Glutamatergic neuron (in vitro differentiated cells): ENCODE measurements around the gene IL1RAP. TPM values are rescaled to one million over a fixed set of nuclear protein-coding genes. Genes with fewer than 3 reads are reported as not detected.

ENCODE experiments used
- DNase-seq: peaks from one replicate; pipeline ENCODE4 v3.0.0; 2022
- H3K27ac Mint-ChIP-seq: one replicate; pipeline ENCODE4 v1.8.0; 2020; ENCODE audit warnings: mild to moderate bottlenecking, mixed read lengths, inconsistent platforms; ENCODE audit not compliant: unreplicated experiment
- H3K27me3 Mint-ChIP-seq: one replicate; pipeline ENCODE4 v1.8.0; 2020; ENCODE audit warnings: mild to moderate bottlenecking, moderate library complexity, mixed read lengths, inconsistent platforms; ENCODE audit not compliant: unreplicated experiment
- H3K36me3 Mint-ChIP-seq: one replicate; pipeline ENCODE4 v1.8.0; 2020; ENCODE audit warnings: mild to moderate bottlenecking, mixed read lengths, inconsistent platforms; ENCODE audit not compliant: unreplicated experiment
- H3K4me1 Mint-ChIP-seq: one replicate; pipeline ENCODE4 v1.8.0; 2020; ENCODE audit warnings: mild to moderate bottlenecking, low read depth, mixed read lengths, inconsistent platforms; ENCODE audit not compliant: unreplicated experiment
- H3K4me3 Mint-ChIP-seq: one replicate; pipeline ENCODE4 v1.8.0; 2020; ENCODE audit warnings: mild to moderate bottlenecking, mixed read lengths, inconsistent platforms; ENCODE audit not compliant: unreplicated experiment
- H3K9me3 Mint-ChIP-seq: one replicate; pipeline ENCODE4 v1.8.0; 2020; ENCODE audit warnings: mild to moderate bottlenecking, moderate library complexity, mixed read lengths, inconsistent platforms; ENCODE audit not compliant: unreplicated experiment
- CTCF ChIP-seq: fragments of 200-600 bp; sonication (generic); IDR thresholded peaks from one replicate; pipeline ENCODE4 v1.5.0; 2021; ENCODE audit not compliant: partially characterized antibody, unreplicated experiment
- total RNA-seq: library from RNA; stranded (reverse); fragmentation: NEBNext Ultra II Directional; extraction: Animal tissue kit (Norgen Biotek cat#: 25700); gene quantifications from one replicate; pipeline ENCODE4 v1.2.1, GENCODE V29; 2021; ENCODE audit not compliant: unreplicated experiment

The IL1RAP gene
- total RNA-seq, 1 donor from 2014 or later, result 0.37 TPM

- no peak for TF ChIP-seq CTCF
- peaks cover 2% of the 10 kb centered on the region for H3K27me3 Mint-ChIP-seq
- H3K9me3 Mint-ChIP-seq, result peaks cover under 1% of the 10 kb centered on the region
- no peak for DNase-seq
- H3K36me3 Mint-ChIP-seq, result no peaks in the 10 kb centered on the region
- H3K27ac Mint-ChIP-seq, result no peak overlapping the region
- no peak overlapping the region for H3K4me3 Mint-ChIP-seq
- no peaks in the 10 kb centered on the region for H3K4me1 Mint-ChIP-seq
Measured at GRCh38 chr3:190519886-190520285, 6.0 kb downstream of the IL1RAP start.

- Mint-ChIP-seq H3K9me3 (no peaks in the 10 kb centered on the region), H3K4me3 (no peak overlapping the region), H3K27me3 (no peaks in the 10 kb centered on the region), H3K36me3 (no peaks in the 10 kb centered on the region), H3K4me1 (no peaks in the 10 kb centered on the region), H3K27ac (no peak overlapping the region)
- TF ChIP-seq CTCF, result no peak
- DNase-seq, result no peak
Measured at GRCh38 chr3:190521998-190522397, 8.1 kb downstream of the IL1RAP start.

GRCh38 chr3:190522621-190523222, 8.8 kb downstream of the IL1RAP start:
- no peak overlapping the region for H3K4me3 Mint-ChIP-seq
- no peaks in the 10 kb centered on the region for H3K9me3 Mint-ChIP-seq
- no peaks in the 10 kb centered on the region for H3K36me3 Mint-ChIP-seq
- H3K27ac Mint-ChIP-seq, result no peak overlapping the region
- DNase-seq, result no peak
- H3K27me3 Mint-ChIP-seq, result no peaks in the 10 kb centered on the region
- H3K4me1 Mint-ChIP-seq, result no peaks in the 10 kb centered on the region
- no peak for TF ChIP-seq CTCF

GRCh38 chr3:190524942-190525341, 11.1 kb downstream of the IL1RAP start:
- Mint-ChIP-seq H3K4me1 (no peaks in the 10 kb centered on the region), H3K4me3 (no peak overlapping the region), H3K27ac (no peak overlapping the region), H3K27me3 (no peaks in the 10 kb centered on the region), H3K9me3 (peaks cover 2% of the 10 kb centered on the region), H3K36me3 (no peaks in the 10 kb centered on the region)
- no peak for DNase-seq
- no peak for TF ChIP-seq CTCF

- no peak for TF ChIP-seq CTCF
- Mint-ChIP-seq H3K36me3 (no peaks in the 10 kb centered on the region), H3K4me3 (no peak overlapping the region), H3K9me3 (peaks cover 2% of the 10 kb centered on the region), H3K27me3 (no peaks in the 10 kb centered on the region), H3K27ac (no peak overlapping the region), H3K4me1 (no peaks in the 10 kb centered on the region)
- DNase-seq, result no peak
Measured at GRCh38 chr3:190525634-190526033, 11.7 kb downstream of the IL1RAP start.
